ENCODE measurements around the gene CLDN3. TPM values are rescaled to one million over a fixed set of nuclear protein-coding genes. Genes with fewer than 3 reads are reported as not detected.
A peak's percentile ranks its signal among the peaks of the same experiment; 100 is the strongest.
"Not testable (repeated sequence)": the region's sequence is repeated elsewhere in the genome, so short reads cannot be mapped to it uniquely, and the experiment has no call there.

The CLDN3 gene
- total RNA-seq, 2 experiments from 2014 or later = not detected

DNA sequence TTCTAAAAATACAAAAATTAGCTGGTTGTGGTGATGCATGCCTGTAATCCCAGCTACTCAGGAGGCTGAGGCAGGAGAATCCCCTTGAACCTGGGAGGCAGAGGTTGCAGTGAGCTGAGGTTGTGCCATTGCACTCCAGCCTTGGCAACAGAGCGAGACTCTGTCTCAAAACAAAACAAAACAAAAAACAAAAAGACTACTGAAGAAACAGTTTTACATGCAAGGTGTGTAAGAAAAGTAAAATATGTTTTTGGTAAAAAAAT is 17.6 kb upstream of the CLDN3 start:
- not testable (repeated sequence) for H3K27ac Mint-ChIP-seq, H3K36me3 Mint-ChIP-seq, H3K4me1 Mint-ChIP-seq, DNase-seq, H3K9me3 Mint-ChIP-seq, H3K27me3 Mint-ChIP-seq, H3K4me3 Mint-ChIP-seq

DNA sequence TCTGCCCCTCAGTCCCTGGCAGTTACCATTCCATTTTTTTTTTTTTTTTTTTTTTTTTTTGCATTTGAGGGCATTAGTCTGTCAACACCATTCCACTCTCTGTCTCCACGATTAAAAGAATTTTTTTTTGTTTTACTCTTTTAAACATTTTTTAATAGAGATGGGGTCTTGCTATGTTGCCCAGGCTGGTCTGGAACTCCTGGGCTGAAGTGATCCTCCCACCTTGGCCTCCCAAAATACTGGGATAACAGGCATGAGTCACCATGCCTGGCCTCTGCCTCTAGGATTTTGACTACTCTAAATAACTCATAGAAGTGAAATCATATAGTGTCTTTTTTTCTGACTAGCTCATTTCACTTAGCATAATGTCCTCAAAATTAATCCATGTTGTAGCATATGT is 16.5 kb upstream of the CLDN3 start:
- no peak overlapping the region for H3K4me3 Mint-ChIP-seq
- no peaks in the 10 kb centered on the region for H3K27me3 Mint-ChIP-seq
- peaks cover 2% of the 10 kb centered on the region for H3K9me3 Mint-ChIP-seq
- no peaks in the 10 kb centered on the region for H3K36me3 Mint-ChIP-seq
- no peak for DNase-seq
- H3K4me1 Mint-ChIP-seq = no peaks in the 10 kb centered on the region
- no peak overlapping the region for H3K27ac Mint-ChIP-seq

DNA sequence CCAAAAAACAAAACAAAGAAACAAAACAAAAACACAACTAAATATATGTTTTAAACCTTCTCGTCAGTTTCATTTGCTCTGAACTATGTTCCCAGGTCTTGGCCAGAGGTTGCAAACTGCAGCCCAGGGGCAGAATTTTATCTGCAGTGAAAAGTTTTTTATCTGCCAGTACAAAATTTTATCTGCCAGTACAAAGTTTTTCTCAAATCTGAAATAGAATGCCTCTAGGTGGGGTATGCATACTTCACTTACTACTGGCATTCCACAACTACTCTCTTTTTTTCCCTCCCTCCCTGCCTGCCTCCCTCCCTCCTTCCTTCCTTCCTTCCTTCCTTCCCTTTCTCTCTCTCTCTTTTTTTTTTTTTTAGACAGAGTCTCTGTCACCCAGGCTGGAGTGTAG is 9.4 kb upstream of the CLDN3 start:
- Mint-ChIP-seq H3K27ac (no peak overlapping the region), H3K4me3 (no peak overlapping the region), H3K9me3 (peaks cover 2% of the 10 kb centered on the region), H3K27me3 (peaks cover 4% of the 10 kb centered on the region), H3K36me3 (no peaks in the 10 kb centered on the region), H3K4me1 (peaks cover 3% of the 10 kb centered on the region)
- DNase-seq = no peak

DNA sequence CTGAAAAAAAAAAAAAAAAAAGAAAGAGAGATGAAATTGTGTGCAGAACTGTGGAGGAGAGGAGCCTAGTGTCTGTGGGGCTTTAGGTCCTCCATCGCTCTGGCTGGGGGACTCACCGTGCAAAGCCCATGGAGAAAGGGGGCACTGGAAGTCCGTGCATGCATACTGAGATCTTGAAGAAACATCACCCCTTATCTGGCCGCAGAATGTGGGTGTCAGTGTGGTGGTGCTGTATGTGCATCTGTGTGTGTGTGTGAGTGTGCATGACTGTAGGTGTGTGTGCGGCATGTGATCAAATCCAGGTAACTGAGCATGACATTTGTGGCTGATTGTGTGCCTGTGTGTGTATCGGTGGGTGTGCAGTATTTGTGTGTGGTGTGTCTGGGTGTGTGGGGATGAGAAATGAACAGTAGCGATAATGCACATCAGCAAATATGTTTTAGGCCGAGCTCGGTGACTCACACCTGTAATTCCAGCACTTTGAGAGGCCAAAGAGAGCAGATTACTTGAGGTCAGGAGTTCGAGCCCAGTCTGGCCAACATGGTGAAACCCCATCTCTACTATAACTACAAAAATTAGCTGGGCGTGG is 8.8 kb upstream of the CLDN3 start:
- Mint-ChIP-seq H3K4me3 (no peak overlapping the region), H3K27me3 (peaks cover 9% of the 10 kb centered on the region), H3K27ac (no peak overlapping the region), H3K36me3 (no peaks in the 10 kb centered on the region), H3K9me3 (peaks cover 2% of the 10 kb centered on the region), H3K4me1 (peaks cover 3% of the 10 kb centered on the region)
- no peak for DNase-seq

DNA sequence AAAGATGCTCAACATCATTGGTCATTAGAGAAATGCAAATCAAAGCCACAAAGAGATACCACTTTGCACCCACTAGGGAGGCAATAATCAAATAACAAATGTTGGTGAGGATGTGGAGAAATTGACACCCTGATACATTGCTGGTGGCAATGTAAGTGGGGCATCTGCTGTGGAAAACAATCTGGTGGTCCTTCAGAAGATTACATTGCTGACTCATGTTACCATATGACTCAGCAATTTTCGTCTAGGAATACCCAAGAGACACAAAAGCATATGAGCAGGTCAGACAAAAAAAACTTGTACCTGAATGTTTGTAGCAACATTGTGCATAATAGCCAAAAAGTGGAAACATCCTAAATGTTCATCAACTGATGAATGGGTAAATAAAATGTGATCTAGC is 4.9 kb upstream of the CLDN3 start:
- Mint-ChIP-seq H3K27me3 (peaks cover 37% of the 10 kb centered on the region), H3K4me3 (no peak overlapping the region), H3K4me1 (peaks cover 3% of the 10 kb centered on the region), H3K9me3 (no peaks in the 10 kb centered on the region), H3K27ac (no peak overlapping the region), H3K36me3 (no peaks in the 10 kb centered on the region)
- no peak for DNase-seq

DNA sequence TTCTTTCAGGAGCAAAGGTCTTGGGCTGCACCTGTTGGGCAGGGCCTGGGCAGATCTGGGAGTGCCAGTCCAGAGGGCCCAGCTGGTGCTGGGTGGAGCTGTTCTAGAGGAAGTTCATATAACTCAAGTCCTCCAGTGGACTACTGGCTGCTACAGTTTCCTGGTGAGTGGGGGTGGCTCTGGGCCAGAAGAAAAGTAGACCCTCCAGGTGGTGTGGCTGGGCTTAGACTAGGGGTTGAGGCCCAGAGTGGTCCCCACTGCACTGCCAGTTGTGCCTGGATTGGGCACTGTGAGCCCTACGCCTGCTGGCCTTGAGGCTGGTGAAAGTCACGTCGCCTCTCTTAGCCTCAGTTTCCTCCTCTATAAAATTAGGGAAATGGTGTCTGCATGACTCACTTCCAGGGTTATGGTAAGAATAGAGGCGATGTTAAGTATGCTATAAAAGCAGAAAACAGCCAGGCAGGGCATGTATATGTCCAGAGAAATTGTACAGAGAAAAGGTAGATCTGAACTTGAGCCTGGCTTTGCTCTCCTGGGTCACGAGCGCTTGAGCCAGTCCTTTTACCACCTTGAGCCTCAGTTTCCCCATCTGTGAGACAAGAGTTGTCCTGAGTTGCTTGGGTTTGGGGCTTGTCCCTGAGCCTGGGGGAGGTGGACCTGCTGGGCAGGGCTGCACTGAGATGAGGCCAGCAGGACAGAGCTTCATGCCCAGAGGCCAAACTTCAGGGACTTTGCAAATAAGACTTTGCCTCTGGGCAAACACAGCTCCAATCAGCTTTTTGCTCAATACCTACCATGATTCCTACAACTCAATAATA is 3.8 kb upstream of the CLDN3 start:
- no peak overlapping the region for H3K27ac Mint-ChIP-seq
- peaks cover 3% of the 10 kb centered on the region for H3K4me1 Mint-ChIP-seq
- H3K36me3 Mint-ChIP-seq = no peaks in the 10 kb centered on the region
- no peaks in the 10 kb centered on the region for H3K9me3 Mint-ChIP-seq
- no peak overlapping the region for H3K4me3 Mint-ChIP-seq
- peaks cover 47% of the 10 kb centered on the region for H3K27me3 Mint-ChIP-seq
- no peak for DNase-seq

DNA sequence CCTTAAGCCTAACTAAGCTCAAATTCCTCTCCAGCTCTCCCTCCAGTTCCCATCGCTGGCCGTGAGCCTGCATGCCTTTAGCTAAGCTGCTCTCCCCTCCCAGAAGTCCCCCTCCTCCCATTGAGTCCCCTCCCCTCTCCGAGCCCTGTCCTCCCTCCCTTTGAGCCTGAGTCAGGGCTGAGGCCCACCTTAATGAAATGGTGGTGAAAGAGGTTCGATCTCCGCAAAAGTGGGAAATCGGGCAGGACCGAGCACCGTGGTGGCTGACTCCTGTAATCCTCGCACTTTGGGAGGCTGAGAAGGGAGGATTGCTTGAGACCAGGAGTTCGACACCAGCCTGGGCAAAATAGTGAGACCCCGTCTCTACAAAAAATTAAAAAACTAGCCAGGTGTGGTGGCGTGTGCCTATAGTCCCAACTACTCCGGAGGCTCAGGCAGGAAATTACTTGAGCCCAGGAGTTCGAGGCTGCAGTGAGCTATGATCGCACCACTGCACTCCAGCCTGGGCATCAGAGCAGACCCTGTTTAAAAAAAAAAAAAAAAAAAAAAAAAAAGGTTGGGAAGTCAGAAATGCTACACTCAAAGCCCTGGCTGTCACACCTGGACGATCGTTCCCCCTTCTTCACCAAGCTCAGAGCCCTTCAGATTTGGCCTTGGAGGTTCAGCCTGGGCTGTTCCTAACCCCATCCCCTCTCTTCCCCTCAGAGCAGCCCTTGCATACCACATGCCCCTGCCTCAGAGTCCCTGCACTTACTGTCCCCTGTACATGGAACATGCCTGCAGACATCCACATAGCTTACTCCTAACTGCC is 995 bp upstream of the CLDN3 start:
- Mint-ChIP-seq H3K27me3 (peaks cover 62% of the 10 kb centered on the region), H3K4me3 (no peak overlapping the region), H3K9me3 (no peaks in the 10 kb centered on the region), H3K27ac (no peak overlapping the region), H3K4me1 (peaks cover 3% of the 10 kb centered on the region), H3K36me3 (no peaks in the 10 kb centered on the region)
- no peak for DNase-seq

DNA sequence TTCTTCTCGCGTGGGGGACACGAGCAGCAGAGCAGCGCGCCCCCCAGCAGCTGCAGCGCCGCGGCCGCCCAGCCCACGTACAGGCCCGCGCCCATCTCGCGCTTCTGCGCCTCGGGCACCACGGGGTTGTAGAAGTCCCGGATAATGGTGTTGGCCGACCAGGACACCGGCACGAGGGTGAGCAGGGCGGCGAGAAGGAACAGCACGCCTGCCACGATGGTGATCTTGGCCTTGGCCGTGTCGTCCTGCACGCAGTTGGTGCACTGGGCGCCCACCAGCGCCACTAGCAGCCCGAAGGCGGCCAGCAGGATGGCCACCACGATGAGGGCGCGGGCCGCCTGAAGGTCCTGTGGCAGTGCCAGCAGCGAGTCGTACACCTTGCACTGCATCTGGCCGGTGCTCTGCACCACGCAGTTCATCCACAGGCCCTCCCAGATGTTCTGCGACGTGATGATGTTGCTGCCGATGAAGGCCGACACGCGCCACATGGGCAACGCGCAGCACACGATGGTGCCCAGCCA is 529 bp downstream of the CLDN3 start:
- H3K27ac Mint-ChIP-seq = no peak overlapping the region
- H3K36me3 Mint-ChIP-seq = no peaks in the 10 kb centered on the region
- peaks cover 63% of the 10 kb centered on the region for H3K27me3 Mint-ChIP-seq
- H3K9me3 Mint-ChIP-seq = no peaks in the 10 kb centered on the region
- no peak for DNase-seq
- no peaks in the 10 kb centered on the region for H3K4me1 Mint-ChIP-seq
- H3K4me3 Mint-ChIP-seq = peak overlapping the region; percentile 37

DNA sequence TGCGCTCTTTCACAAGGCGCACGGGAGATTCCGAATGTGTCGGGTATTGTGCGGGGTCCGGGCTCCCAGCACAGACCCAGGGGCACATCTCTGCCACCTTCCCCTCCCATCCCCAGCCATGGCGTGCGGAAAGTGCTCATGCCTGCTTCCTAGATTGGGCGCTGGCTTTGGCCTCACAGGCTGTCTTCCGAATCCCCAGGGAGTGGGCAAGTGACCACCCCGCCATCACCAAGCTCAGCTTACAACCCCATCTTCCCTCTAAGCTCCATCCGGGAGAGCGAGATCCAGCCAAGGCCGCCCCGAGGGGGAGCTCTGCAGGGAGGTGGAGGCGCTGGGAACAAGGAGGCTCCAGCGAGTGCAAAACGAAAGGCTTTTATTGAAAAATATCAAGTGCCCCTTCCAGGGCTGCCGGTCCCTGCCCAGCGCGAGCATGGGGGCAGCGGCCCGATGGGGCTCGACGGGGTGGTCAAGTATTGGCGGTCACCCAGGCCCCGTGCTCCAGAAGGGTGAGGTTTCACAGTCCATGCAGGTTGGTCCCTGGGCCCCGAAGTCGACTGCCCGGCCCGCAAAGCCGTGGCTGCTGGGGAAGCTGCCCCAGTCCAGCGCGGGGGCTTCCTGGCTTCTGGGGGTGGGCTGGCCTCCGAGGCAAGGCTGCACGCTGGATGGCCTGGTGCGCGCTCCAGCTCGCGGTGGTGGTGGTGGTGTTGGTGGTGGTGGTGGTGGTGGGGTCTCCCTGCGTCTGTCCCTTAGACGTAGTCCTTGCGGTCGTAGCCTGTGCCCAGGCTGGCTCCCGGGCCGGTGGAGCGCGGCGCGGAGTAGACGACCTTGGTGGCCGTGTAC is 1.2 kb downstream of the CLDN3 start:
- H3K4me1 Mint-ChIP-seq = no peaks in the 10 kb centered on the region
- H3K36me3 Mint-ChIP-seq = no peaks in the 10 kb centered on the region
- H3K9me3 Mint-ChIP-seq = no peaks in the 10 kb centered on the region
- no peak overlapping the region for H3K27ac Mint-ChIP-seq
- no peak for DNase-seq
- H3K4me3 Mint-ChIP-seq = no peak overlapping the region
- H3K27me3 Mint-ChIP-seq = peaks cover 58% of the 10 kb centered on the region

DNA sequence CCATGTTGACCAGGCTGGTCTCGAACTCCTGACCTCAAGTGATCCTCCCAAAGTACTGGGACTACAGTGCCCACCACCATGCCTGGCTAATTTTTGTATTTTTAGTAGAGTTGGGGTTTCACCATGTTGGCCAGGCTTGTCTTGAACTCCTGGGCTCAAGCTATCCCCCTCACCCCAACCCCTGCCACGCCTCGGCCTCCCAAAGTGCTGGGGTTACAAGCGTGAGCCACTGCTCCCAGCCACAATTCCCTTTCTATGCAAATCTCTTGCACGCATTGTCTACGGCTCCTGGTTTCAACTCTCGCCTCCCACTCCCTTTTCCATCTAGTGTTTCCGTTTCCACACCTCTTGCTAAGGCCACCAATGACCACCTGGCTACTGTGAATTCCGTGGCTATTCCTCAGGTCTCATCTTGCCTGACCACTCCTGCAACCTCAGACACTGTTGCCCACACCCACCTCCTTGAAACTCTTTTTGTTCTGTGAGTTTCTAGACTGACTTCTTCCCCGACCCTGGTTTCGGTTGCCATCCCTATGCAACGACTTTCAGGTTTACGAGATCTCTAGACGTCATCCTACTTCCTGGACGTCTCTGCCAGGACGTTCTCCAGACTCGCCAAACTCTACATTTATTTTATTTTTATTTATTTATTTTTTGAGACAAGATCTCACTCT is 3.4 kb downstream of the CLDN3 start:
- peaks cover 44% of the 10 kb centered on the region for H3K27me3 Mint-ChIP-seq
- no peaks in the 10 kb centered on the region for H3K36me3 Mint-ChIP-seq
- H3K4me3 Mint-ChIP-seq = no peak overlapping the region
- H3K27ac Mint-ChIP-seq = no peak overlapping the region
- H3K9me3 Mint-ChIP-seq = no peaks in the 10 kb centered on the region
- no peaks in the 10 kb centered on the region for H3K4me1 Mint-ChIP-seq
- no peak for DNase-seq

DNA sequence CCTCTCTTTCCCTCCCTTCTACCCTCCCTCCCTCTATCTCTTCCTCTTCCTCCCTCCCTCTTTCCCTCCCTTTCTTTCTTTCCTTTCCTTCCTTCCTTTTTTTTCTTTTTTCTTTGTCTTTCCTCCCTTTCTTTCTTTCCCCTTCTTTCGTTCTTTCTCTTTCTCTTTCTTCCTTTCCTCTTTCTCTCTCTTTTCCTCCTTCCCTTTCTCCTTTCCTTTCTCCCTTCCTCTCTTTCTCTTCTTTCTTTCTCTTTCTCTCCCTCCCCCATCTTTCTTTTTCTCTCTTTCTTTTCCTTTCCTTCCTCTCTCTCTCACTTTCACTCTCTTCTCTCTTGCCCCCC is 7.4 kb downstream of the CLDN3 start:
- Mint-ChIP-seq H3K27me3 (peaks cover 6% of the 10 kb centered on the region), H3K9me3 (no peaks in the 10 kb centered on the region)

DNA sequence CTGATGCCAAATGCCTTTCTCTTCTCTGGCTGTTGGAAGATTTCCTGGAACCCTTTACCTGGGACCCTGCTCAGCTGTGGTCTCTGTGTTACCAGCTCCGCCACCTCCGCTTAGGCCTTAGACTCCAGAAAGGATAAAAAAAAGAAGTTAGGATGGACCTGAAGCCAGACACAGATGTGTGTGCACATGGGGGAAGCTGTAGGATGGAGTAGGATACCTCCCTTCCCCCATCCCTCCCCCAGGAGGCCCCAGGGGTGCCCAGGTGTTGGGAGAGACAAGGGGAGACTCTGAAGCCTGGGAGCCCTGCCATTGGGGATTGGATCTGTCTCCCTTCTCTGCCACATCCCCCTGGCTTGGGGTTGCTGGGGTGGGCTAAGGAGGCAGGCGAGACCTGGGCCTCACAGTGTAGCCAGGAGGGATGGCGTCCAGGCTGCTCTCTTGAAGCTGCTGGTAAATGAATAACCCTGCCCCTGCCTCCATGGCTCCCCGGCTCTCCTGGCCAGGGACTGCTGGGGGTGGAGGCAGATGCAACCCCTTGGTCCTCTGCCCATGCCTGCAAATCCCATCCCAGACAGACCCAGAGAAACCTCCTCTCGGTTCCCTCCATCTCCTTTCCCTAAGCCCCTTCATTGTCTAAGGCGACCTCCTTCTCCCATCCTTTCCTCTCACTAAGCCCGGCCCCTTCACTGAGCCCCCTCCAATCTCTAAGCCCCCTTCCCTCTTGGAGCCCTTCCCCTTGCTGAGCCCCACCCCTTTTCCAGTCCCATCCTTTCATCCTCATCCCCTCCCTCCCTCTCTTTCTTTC is 8.0 kb downstream of the CLDN3 start:
- Mint-ChIP-seq H3K4me1 (no peaks in the 10 kb centered on the region), H3K27ac (no peak overlapping the region), H3K4me3 (no peak overlapping the region), H3K9me3 (no peaks in the 10 kb centered on the region), H3K36me3 (no peaks in the 10 kb centered on the region), H3K27me3 (peaks cover 4% of the 10 kb centered on the region)
- DNase-seq = no peak

More for the DNA sequence above, 7.4 kb downstream of the CLDN3 start:
- Mint-ChIP-seq H3K4me3 (no peak overlapping the region), H3K4me1 (no peaks in the 10 kb centered on the region), H3K36me3 (no peaks in the 10 kb centered on the region), H3K27ac (no peak overlapping the region)
- DNase-seq = no peak

DNA sequence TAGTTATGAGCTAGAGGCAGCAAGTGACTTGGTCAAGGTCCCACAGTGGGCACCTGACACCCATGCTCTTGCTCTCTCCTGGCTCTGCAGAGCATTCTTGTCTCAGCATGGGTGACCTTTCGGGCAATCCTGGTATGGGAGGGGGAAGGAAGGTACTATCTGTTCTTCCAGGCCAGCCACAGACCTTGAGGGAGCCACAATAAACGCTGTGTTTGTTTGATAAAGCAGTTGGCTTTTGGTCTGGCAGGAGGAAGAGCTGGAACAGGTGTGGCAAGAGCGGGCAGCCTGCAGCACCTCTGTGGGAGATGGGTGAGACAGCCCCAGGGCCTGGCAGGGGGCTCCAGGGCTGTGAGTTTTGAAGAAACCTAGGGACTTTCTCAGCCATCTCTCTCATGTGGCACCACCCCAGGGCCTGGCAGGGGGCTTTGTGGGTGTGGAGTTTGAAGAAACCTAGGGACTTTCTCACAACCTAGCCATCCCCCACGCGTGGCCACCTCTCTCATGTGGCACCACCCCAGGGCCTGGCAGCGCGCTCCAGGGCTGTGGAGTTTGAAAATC is 11.4 kb downstream of the CLDN3 start:
- H3K27me3 Mint-ChIP-seq = peaks cover 4% of the 10 kb centered on the region
- no peak overlapping the region for H3K27ac Mint-ChIP-seq
- H3K4me3 Mint-ChIP-seq = no peak overlapping the region
- H3K36me3 Mint-ChIP-seq = no peaks in the 10 kb centered on the region
- DNase-seq = no peak
- H3K4me1 Mint-ChIP-seq = no peaks in the 10 kb centered on the region
- no peaks in the 10 kb centered on the region for H3K9me3 Mint-ChIP-seq

Data from activated naive CD8-positive, alpha-beta T cell treated with anti-CD3 and anti-CD28 coated beads for 36 hours (primary cell).